Measurements from ENCODE around the gene HIBADH. TPM values are rescaled to one million over a fixed set of nuclear protein-coding genes. Genes with fewer than 3 reads are reported as not detected.

HIBADH gene
- total and polyA plus RNA-seq, 9 of the 15 experiments (the other 6 are each of a cell fraction or from before 2014, with no cell fraction given): 10.7 to 67.8 (median 36.9) TPM

GRCh38 chr7:27693794-27694193 is 31.1 kb upstream of the HIBADH start (continued):
- TF ChIP-seq JUND (IDR thresholded peaks at IDR 0.05; ENCODE audit: borderline replicate concordance, low read depth, low read length) (no peak), JUND (tag; IDR thresholded peaks at IDR 0.05; ENCODE audit: borderline replicate concordance, low read depth, low read length) (no peak), FOXP1 (CRISPR knock-in tag; IDR thresholded peaks at IDR 0.05) (no peak), CREB5 (CRISPR knock-in tag; IDR thresholded peaks at IDR 0.05) (no peak), SMARCA4 (IDR thresholded peaks at IDR 0.05) (no peak), PPARD (CRISPR knock-in tag; IDR thresholded peaks at IDR 0.05) (no peak), GABPB1 (CRISPR knock-in tag; IDR thresholded peaks at IDR 0.05) (no peak), ZFP30 (CRISPR knock-in tag; IDR thresholded peaks at IDR 0.05; ENCODE audit: borderline replicate concordance) (no peak)
- TF ChIP-seq, protein P1, sequence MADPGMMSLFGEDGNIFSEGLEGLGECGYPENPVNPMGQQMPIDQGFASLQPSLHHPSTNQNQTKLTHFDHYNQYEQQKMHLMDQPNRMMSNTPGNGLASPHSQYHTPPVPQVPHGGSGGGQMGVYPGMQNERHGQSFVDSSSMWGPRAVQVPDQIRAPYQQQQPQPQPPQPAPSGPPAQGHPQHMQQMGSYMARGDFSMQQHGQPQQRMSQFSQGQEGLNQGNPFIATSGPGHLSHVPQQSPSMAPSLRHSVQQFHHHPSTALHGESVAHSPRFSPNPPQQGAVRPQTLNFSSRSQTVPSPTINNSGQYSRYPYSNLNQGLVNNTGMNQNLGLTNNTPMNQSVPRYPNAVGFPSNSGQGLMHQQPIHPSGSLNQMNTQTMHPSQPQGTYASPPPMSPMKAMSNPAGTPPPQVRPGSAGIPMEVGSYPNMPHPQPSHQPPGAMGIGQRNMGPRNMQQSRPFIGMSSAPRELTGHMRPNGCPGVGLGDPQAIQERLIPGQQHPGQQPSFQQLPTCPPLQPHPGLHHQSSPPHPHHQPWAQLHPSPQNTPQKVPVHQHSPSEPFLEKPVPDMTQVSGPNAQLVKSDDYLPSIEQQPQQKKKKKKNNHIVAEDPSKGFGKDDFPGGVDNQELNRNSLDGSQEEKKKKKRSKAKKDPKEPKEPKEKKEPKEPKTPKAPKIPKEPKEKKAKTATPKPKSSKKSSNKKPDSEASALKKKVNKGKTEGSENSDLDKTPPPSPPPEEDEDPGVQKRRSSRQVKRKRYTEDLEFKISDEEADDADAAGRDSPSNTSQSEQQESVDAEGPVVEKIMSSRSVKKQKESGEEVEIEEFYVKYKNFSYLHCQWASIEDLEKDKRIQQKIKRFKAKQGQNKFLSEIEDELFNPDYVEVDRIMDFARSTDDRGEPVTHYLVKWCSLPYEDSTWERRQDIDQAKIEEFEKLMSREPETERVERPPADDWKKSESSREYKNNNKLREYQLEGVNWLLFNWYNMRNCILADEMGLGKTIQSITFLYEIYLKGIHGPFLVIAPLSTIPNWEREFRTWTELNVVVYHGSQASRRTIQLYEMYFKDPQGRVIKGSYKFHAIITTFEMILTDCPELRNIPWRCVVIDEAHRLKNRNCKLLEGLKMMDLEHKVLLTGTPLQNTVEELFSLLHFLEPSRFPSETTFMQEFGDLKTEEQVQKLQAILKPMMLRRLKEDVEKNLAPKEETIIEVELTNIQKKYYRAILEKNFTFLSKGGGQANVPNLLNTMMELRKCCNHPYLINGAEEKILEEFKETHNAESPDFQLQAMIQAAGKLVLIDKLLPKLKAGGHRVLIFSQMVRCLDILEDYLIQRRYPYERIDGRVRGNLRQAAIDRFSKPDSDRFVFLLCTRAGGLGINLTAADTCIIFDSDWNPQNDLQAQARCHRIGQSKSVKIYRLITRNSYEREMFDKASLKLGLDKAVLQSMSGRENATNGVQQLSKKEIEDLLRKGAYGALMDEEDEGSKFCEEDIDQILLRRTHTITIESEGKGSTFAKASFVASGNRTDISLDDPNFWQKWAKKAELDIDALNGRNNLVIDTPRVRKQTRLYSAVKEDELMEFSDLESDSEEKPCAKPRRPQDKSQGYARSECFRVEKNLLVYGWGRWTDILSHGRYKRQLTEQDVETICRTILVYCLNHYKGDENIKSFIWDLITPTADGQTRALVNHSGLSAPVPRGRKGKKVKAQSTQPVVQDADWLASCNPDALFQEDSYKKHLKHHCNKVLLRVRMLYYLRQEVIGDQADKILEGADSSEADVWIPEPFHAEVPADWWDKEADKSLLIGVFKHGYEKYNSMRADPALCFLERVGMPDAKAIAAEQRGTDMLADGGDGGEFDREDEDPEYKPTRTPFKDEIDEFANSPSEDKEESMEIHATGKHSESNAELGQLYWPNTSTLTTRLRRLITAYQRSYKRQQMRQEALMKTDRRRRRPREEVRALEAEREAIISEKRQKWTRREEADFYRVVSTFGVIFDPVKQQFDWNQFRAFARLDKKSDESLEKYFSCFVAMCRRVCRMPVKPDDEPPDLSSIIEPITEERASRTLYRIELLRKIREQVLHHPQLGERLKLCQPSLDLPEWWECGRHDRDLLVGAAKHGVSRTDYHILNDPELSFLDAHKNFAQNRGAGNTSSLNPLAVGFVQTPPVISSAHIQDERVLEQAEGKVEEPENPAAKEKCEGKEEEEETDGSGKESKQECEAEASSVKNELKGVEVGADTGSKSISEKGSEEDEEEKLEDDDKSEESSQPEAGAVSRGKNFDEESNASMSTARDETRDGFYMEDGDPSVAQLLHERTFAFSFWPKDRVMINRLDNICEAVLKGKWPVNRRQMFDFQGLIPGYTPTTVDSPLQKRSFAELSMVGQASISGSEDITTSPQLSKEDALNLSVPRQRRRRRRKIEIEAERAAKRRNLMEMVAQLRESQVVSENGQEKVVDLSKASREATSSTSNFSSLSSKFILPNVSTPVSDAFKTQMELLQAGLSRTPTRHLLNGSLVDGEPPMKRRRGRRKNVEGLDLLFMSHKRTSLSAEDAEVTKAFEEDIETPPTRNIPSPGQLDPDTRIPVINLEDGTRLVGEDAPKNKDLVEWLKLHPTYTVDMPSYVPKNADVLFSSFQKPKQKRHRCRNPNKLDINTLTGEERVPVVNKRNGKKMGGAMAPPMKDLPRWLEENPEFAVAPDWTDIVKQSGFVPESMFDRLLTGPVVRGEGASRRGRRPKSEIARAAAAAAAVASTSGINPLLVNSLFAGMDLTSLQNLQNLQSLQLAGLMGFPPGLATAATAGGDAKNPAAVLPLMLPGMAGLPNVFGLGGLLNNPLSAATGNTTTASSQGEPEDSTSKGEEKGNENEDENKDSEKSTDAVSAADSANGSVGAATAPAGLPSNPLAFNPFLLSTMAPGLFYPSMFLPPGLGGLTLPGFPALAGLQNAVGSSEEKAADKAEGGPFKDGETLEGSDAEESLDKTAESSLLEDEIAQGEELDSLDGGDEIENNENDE (IDR thresholded peaks at IDR 0.05; ENCODE audit: low read depth, low read length): no peak
